Common myeloid progenitor, CD34-positive (primary cell): ENCODE results near the gene ERGIC1.
"Not testable (repeated sequence)": the region's sequence is repeated elsewhere in the genome, so short reads cannot be mapped to it uniquely, and the experiment has no call there.

Experiments
- CTCF ChIA-PET: fragments of 350-600 bp; sonication (Branson Sonifier 250); formaldehyde crosslinking; loops from one replicate; lab custom pipeline; 2021; ENCODE audit warnings: antibody characterized with exemption; lab: Charles Lee
- POLR2A ChIA-PET: fragments of 350-600 bp; sonication (Branson Sonifier 250); formaldehyde crosslinking; loops from one replicate; lab custom pipeline; 2021; ENCODE audit warnings: antibody characterized with exemption; lab: Charles Lee
- DNase-seq, 3 donors: peaks; one replicate each; pipeline versions ENCODE4 v3.0.0 to v3.0.0-alpha.2; 2013
- H3K27ac ChIP-seq, 2 experiments: 1 replicate in 1 of 2; 2 replicates in 1 of 2; pipeline ENCODE4 v1.7.0; 2013; ENCODE audit warnings: inconsistent platforms in 2 of 2, low read length in 2 of 2, mild to moderate bottlenecking in 2 of 2, low read depth in 1 of 2, moderate library complexity in 1 of 2; ENCODE audit not compliant: severe bottlenecking in 2 of 2, insufficient read depth in 1 of 2, poor library complexity in 1 of 2
- H3K27me3 ChIP-seq, 5 experiments: replicated peaks in 2 of 5; 1 replicate in 3 of 5; 2 replicates in 2 of 5; pipeline versions ENCODE4 v1.6.1 to v1.7.0; 2013; ENCODE audit warnings: low read length in 4 of 5, mild to moderate bottlenecking in 2 of 5, moderate library complexity in 2 of 5, inconsistent platforms in 1 of 5; ENCODE audit not compliant: insufficient read depth in 5 of 5, control insufficient read depth in 4 of 5
- H3K36me3 ChIP-seq, 4 experiments: 1 replicate in 2 of 4; 2 replicates in 2 of 4; pipeline versions ENCODE4 v1.6.1 to v1.7.0; 2013; ENCODE audit warnings: low read length in 3 of 4, control low read depth in 1 of 4, mild to moderate bottlenecking in 1 of 4; ENCODE audit not compliant: control insufficient read depth in 4 of 4, insufficient read depth in 4 of 4
- H3K4me1 ChIP-seq, 4 experiments: 1 replicate in 3 of 4; 2 replicates in 1 of 4; pipeline versions ENCODE4 v1.6.1 to v1.7.1; 2013; ENCODE audit warnings: low read length in 3 of 4, mild to moderate bottlenecking in 3 of 4, control low read depth in 1 of 4, inconsistent platforms in 1 of 4, moderate library complexity in 1 of 4; ENCODE audit not compliant: control insufficient read depth in 4 of 4, insufficient read depth in 4 of 4; ENCODE audit errors: control extremely low read depth in 1 of 4
- H3K4me3 ChIP-seq, 7 experiments: 1 replicate in 4 of 7; 2 replicates in 3 of 7; pipeline versions ENCODE4 v1.5.1 to v1.7.0; 2013; ENCODE audit warnings: mild to moderate bottlenecking in 7 of 7, low read length in 6 of 7, moderate library complexity in 6 of 7, inconsistent platforms in 2 of 7, low read depth in 2 of 7, control low read depth in 1 of 7; ENCODE audit not compliant: insufficient read depth in 4 of 7, control insufficient read depth in 1 of 7; ENCODE audit errors: extremely low read depth in 1 of 7
- H3K9me3 ChIP-seq, 5 experiments: 1 replicate in 4 of 5; 2 replicates in 1 of 5; pipeline versions ENCODE4 v1.6.1 to v1.7.1; 2013; ENCODE audit warnings: low read length in 4 of 5, mild to moderate bottlenecking in 2 of 5, inconsistent platforms in 1 of 5, low read depth in 1 of 5, moderate library complexity in 1 of 5; ENCODE audit not compliant: control insufficient read depth in 4 of 5, insufficient read depth in 2 of 5; ENCODE audit errors: control extremely low read depth in 1 of 5
- WGBS: methylation state at CpG from one replicate; pipeline ENCODE4 v1.1.5; 2013; ENCODE audit not compliant: insufficient coverage; 5-methylcytosine and 5-hydroxymethylcytosine counted together

Gene ERGIC1

GRCh38 chr5:172860520-172861443, 26.7 kb downstream of the ERGIC1 start:
- DNase-seq = no peak
- ChIA-PET CTCF (interaction anchor here (0.6 to 2.2 kb wide), 5 partner anchors 12 to 146 kb away, joined by 3 to 9 read pairs (median 5); no protein-coding TSS in a partner anchor), POLR2A (interaction anchor here (0.5 to 1.4 kb wide), 4 partner anchors 9 to 16 kb away, joined by 3 read pairs; no protein-coding TSS in a partner anchor)
- Histone ChIP-seq H3K27ac (no peak overlapping the region), H3K4me3 (no peak overlapping the region), H3K27me3 (no peaks in the 10 kb centered on the region), H3K4me1 (peaks cover 0 to 24% (median 12%) of the 10 kb centered on the region in 4 experiments), H3K36me3 (peaks cover 0 to 34% (median 24%) of the 10 kb centered on the region in 4 experiments), H3K9me3 (no peaks in the 10 kb centered on the region)
- 93% methylated on average over 24 of the region's 24 CpGs for WGBS

- peaks cover 0 to 24% (median 12%) of the 10 kb centered on the region in 4 experiments for H3K4me1 ChIP-seq
- DNase-seq = no peak
- peaks cover 0 to 28% (median 23%) of the 10 kb centered on the region in 4 experiments for H3K36me3 ChIP-seq
- H3K27me3 ChIP-seq = no peaks in the 10 kb centered on the region
- no peaks in the 10 kb centered on the region for H3K9me3 ChIP-seq
- CTCF ChIA-PET = interaction anchor here (0.6 to 0.8 kb wide), 3 partner anchors 12 to 36 kb away, joined by 3 to 5 read pairs (median 3); no protein-coding TSS in a partner anchor
- no peak overlapping the region for H3K4me3 ChIP-seq
- POLR2A ChIA-PET = interaction anchor here (0.5 to 1.2 kb wide), 2 partner anchors 9 to 16 kb away, joined by 3 read pairs; no protein-coding TSS in a partner anchor
- no peak overlapping the region for H3K27ac ChIP-seq
- 91% methylated on average over 5 of the region's 5 CpGs for WGBS
Observed at GRCh38 chr5:172861461-172861860, 27.4 kb downstream of the ERGIC1 start.

GRCh38 chr5:172862165-172862801, 28.2 kb downstream of the ERGIC1 start:
- Histone ChIP-seq H3K4me1 (peaks cover 0 to 25% (median 12%) of the 10 kb centered on the region in 4 experiments), H3K4me3 (no peak overlapping the region), H3K36me3 (peaks cover 0 to 27% (median 18%) of the 10 kb centered on the region in 4 experiments), H3K27ac (no peak overlapping the region), H3K27me3 (no peaks in the 10 kb centered on the region), H3K9me3 (no peaks in the 10 kb centered on the region)
- POLR2A ChIA-PET = interaction anchor here (0.7 kb wide), 1 partner anchor 70 kb away, joined by 3 read pairs; no protein-coding TSS in a partner anchor
- CTCF ChIA-PET = interaction anchor here (0.7 to 1.4 kb wide), 2 partner anchors 9 to 12 kb away, joined by 3 to 4 read pairs; no protein-coding TSS in a partner anchor
- no peak for DNase-seq
- 63% methylated on average over 1 of the region's 5 CpGs for WGBS

GRCh38 chr5:172864171-172864570, 30.1 kb downstream of the ERGIC1 start:
- DNase-seq, POLR2A ChIA-PET, H3K4me3 ChIP-seq, H3K27ac ChIP-seq, H3K9me3 ChIP-seq, H3K27me3 ChIP-seq: not testable (repeated sequence)
- CTCF ChIA-PET = interaction anchor here (0.6 to 0.9 kb wide), 3 partner anchors 8 to 21 kb away, joined by 3 to 4 read pairs (median 3); no protein-coding TSS in a partner anchor
- WGBS = 95% methylated on average over 3 of the region's 4 CpGs
- Histone ChIP-seq H3K36me3 (peaks cover 0 to 19% (median 14%) of the 10 kb centered on the region in 4 experiments), H3K4me1 (peaks cover 0 to 37% (median 23%) of the 10 kb centered on the region in 4 experiments)

GRCh38 chr5:172864747-172865146, 30.7 kb downstream of the ERGIC1 start:
- Histone ChIP-seq H3K9me3 (no peaks in the 10 kb centered on the region), H3K4me3 (no peak overlapping the region), H3K27ac (no peak overlapping the region), H3K27me3 (no peaks in the 10 kb centered on the region), H3K36me3 (peaks cover 0 to 19% (median 12%) of the 10 kb centered on the region in 4 experiments), H3K4me1 (peaks cover 3 to 37% (median 28%) of the 10 kb centered on the region in 4 experiments)
- 100% methylated on average over 3 of the region's 7 CpGs for WGBS
- POLR2A ChIA-PET = no interaction called here
- CTCF ChIA-PET = interaction anchor here (0.9 to 2.0 kb wide), 2 partner anchors 11 to 14 kb away, joined by 4 to 6 read pairs; no protein-coding TSS in a partner anchor
- no peak for DNase-seq

GRCh38 chr5:172866378-172866777, 32.3 kb downstream of the ERGIC1 start:
- Histone ChIP-seq H3K4me3 (no peak overlapping the region), H3K4me1 (peaks cover 6 to 45% (median 39%) of the 10 kb centered on the region in 4 experiments), H3K36me3 (peaks cover 0 to 22% (median 12%) of the 10 kb centered on the region in 4 experiments), H3K9me3 (no peaks in the 10 kb centered on the region), H3K27me3 (no peaks in the 10 kb centered on the region), H3K27ac (no peak overlapping the region)
- POLR2A ChIA-PET = no interaction called here
- 98% methylated on average over 4 of the region's 4 CpGs for WGBS
- DNase-seq = no peak
- CTCF ChIA-PET = interaction anchor here (0.8 to 2.0 kb wide), 5 partner anchors 10 to 152 kb away, joined by 3 to 6 read pairs (median 3); no protein-coding TSS in a partner anchor
